Measurements from ENCODE around the gene ELFN1. TPM values are rescaled to one million over a fixed set of nuclear protein-coding genes. Genes with fewer than 3 reads are reported as not detected.
"Not testable (repeated sequence)": the region's sequence is repeated elsewhere in the genome, so short reads cannot be mapped to it uniquely, and the experiment has no call there.

Gene ELFN1
- total RNA-seq, 1 donor from 2014 or later, result under 0.01 TPM

DNA sequence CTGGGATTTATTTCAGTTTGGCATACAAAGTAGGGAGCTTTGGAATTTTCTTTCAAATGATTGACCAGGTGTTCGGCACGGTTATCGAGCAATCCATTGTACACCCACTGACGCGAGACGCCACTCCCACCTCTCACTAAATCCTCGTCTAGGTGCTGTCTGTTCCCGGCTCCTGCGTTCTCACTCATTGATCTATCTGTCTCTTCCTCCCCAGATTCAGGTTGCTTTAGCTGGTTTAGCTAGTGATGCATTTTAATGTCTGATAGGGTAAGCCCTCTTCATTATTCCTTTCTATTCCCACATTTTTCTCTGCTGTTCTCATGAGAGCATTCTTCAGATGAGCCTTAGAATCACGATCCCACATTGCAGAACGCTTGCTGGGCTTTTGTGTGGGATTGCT is 91.7 kb downstream of the ELFN1 start:
- FAIRE-seq (no peak), DNase-seq (ENCODE audit: low read depth) (no peak)
- no peaks in the 10 kb centered on the region for H3K27me3 ChIP-seq (ENCODE audit: control insufficient read depth, insufficient read depth, low read length)
- H3K4me3 ChIP-seq (ENCODE audit: low read depth, low read length), result no peak overlapping the region
- TF ChIP-seq, protein P1, sequence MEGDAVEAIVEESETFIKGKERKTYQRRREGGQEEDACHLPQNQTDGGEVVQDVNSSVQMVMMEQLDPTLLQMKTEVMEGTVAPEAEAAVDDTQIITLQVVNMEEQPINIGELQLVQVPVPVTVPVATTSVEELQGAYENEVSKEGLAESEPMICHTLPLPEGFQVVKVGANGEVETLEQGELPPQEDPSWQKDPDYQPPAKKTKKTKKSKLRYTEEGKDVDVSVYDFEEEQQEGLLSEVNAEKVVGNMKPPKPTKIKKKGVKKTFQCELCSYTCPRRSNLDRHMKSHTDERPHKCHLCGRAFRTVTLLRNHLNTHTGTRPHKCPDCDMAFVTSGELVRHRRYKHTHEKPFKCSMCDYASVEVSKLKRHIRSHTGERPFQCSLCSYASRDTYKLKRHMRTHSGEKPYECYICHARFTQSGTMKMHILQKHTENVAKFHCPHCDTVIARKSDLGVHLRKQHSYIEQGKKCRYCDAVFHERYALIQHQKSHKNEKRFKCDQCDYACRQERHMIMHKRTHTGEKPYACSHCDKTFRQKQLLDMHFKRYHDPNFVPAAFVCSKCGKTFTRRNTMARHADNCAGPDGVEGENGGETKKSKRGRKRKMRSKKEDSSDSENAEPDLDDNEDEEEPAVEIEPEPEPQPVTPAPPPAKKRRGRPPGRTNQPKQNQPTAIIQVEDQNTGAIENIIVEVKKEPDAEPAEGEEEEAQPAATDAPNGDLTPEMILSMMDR (IDR thresholded peaks at IDR 0.05; ENCODE audit: insufficient read depth, low read length, severe bottlenecking), result no peak
- no peaks in the 10 kb centered on the region for H3K36me3 ChIP-seq (ENCODE audit: control insufficient read depth, insufficient read depth, low read length)

DNA sequence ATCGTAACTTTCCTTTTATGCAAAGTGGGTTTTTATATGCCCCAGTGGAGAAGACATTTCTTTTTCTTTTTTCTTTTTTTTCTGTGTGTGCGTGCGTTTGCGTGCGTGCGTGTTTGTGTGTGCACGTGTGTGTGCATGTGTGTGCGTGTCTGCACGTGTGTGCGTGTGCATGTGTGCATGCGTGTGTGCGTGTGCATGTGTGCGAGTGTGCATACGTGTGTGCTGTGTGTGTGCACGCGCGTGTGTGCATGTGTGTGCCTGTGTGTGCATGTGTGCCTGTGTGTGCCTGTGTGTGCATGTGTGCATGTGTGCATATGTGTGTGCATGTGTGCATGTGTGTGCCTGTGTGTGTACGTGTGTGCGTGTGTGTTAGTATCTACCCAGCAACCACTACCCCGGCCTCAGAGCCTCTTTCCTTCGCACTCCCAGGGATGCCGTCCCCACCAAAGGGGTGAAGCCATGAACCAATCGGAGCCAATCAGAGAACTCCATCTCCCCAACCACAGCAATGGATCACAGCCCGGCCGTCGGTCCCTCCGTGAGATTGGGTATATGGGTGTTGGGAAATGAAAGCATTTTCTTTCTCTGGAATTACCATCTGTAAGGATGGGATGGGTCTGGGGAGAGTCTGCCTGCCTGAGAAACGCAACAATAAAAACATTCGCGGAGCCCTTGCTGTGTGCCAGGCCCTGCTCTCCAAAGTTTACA is 92.3 kb downstream of the ELFN1 start:
- TF ChIP-seq, protein P1 (IDR thresholded peaks at IDR 0.05; ENCODE audit: insufficient read depth, low read length, severe bottlenecking), result no peak
- no peaks in the 10 kb centered on the region for H3K36me3 ChIP-seq (ENCODE audit: control insufficient read depth, insufficient read depth, low read length)
- H3K4me3 ChIP-seq (ENCODE audit: low read depth, low read length), result no peak overlapping the region
- FAIRE-seq, result peak; percentile 80
- no peak for DNase-seq (ENCODE audit: low read depth)
- no peaks in the 10 kb centered on the region for H3K27me3 ChIP-seq (ENCODE audit: control insufficient read depth, insufficient read depth, low read length)

- TF ChIP-seq, protein P1 (IDR thresholded peaks at IDR 0.05; ENCODE audit: insufficient read depth, low read length, severe bottlenecking), result no peak
- no peak for FAIRE-seq
- no peak overlapping the region for H3K4me3 ChIP-seq (ENCODE audit: low read depth, low read length)
- no peaks in the 10 kb centered on the region for H3K27me3 ChIP-seq (ENCODE audit: control insufficient read depth, insufficient read depth, low read length)
- H3K36me3 ChIP-seq (ENCODE audit: control insufficient read depth, insufficient read depth, low read length), result no peaks in the 10 kb centered on the region
- DNase-seq (ENCODE audit: low read depth), result no peak
These were observed 93.0 kb downstream of the ELFN1 start for GRCh38 chr7:1763033-1763432.

GRCh38 chr7:1763911-1764310 is 93.8 kb downstream of the ELFN1 start:
- DNase-seq (ENCODE audit: low read depth); FAIRE-seq; H3K4me3 ChIP-seq (ENCODE audit: low read depth, low read length); H3K36me3 ChIP-seq (ENCODE audit: control insufficient read depth, insufficient read depth, low read length); H3K27me3 ChIP-seq (ENCODE audit: control insufficient read depth, insufficient read depth, low read length): not testable (repeated sequence)

DNA sequence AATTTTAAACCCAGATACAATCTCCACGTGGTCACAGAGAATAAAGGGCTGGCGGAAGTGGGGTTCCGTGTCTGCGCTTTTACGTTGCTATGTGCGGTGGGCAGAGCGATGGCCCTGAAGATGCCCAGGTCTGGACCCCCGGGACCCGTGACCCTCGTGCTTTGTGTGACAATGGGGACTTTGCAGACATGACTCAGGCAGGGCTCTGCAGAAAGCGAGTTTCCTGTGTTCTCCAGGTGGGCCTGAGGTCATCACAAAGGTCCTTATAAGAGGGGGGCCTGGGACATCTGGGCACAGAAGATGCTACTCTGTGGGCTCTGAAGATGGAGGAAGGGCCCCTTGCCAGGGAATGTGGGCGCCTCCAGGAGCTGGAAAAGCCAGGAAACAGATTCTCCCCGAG is 95.3 kb downstream of the ELFN1 start:
- Histone ChIP-seq H3K36me3 (ENCODE audit: control insufficient read depth, insufficient read depth, low read length) (no peaks in the 10 kb centered on the region), H3K4me3 (ENCODE audit: low read depth, low read length) (no peak overlapping the region), H3K27me3 (ENCODE audit: control insufficient read depth, insufficient read depth, low read length) (no peaks in the 10 kb centered on the region)
- TF ChIP-seq, protein P1 (IDR thresholded peaks at IDR 0.05; ENCODE audit: insufficient read depth, low read length, severe bottlenecking), result no peak
- no peak for FAIRE-seq
- DNase-seq (ENCODE audit: low read depth), result no peak

DNA sequence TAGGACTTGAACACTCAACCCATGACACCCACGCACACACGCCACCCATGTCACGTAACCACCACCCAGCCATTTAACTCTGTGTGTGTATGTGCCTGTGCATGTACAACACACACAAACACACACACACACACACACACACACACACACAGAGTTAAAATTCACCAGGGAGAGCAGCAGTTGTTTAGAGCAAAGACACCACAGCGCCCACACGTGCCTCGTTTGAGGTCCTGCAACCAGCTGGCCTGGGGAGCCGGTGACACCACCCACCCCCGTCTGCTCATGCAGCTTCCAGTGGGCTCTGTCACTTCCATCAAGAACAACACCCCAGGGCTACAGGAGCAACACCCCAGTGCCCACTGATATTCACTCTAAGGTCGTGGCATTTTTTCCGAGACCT is 97.4 kb downstream of the ELFN1 start:
- Histone ChIP-seq H3K4me3 (ENCODE audit: low read depth, low read length) (no peak overlapping the region), H3K27me3 (ENCODE audit: control insufficient read depth, insufficient read depth, low read length) (no peaks in the 10 kb centered on the region), H3K36me3 (ENCODE audit: control insufficient read depth, insufficient read depth, low read length) (no peaks in the 10 kb centered on the region)
- no peak for FAIRE-seq
- TF ChIP-seq, protein P1 (IDR thresholded peaks at IDR 0.05; ENCODE audit: insufficient read depth, low read length, severe bottlenecking), result no peak
- DNase-seq (ENCODE audit: low read depth), result no peak

All from bronchial epithelial cell (primary cell).